Fibroblast of the aortic adventitia (primary cell): ENCODE results near the gene FAM78A. TPM values are rescaled to one million over a fixed set of nuclear protein-coding genes. Genes with fewer than 3 reads are reported as not detected.
A peak's percentile ranks its signal among the peaks of the same experiment; 100 is the strongest.

Source experiments
- DNase-seq: peaks from one replicate; pipeline ENCODE4 v3.0.0-alpha.2; 2010; ENCODE audit warnings: low read depth
- H3K4me3 ChIP-seq: 2 replicates; pipeline ENCODE4 v1.5.1; 2011; ENCODE audit warnings: low read depth, mild to moderate bottlenecking, control low read depth, low read length, moderate library complexity
- CTCF ChIP-seq: IDR thresholded peaks from 2 replicates; pipeline ENCODE4 v1.5.1; 2011; ENCODE audit warnings: mild to moderate bottlenecking, low read length, control low read depth, inconsistent platforms; ENCODE audit not compliant: insufficient read depth
- total RNA-seq: library from RNA; depleted of rRNA; stranded (reverse); fragments of >200 nt; gene quantifications from 2 replicates; pipeline ENCODE4 v1.2.3, GENCODE V29; 2012; ENCODE audit warnings: low replicate concordance

The FAM78A gene
- 0.25 and 0.36 TPM in 2 replicates for total RNA-seq

- no peak for TF ChIP-seq CTCF
- no peak for DNase-seq
- peak within 1 kb of the TSS; percentile 57 for H3K4me3 ChIP-seq
Observed at GRCh38 chr9:131276094-131276888, at the start of gene FAM78A. TSS of gene FAM78A (minus strand) at chr9:131276510. CDS start at chr9:131276179, 331 bp downstream.

DNA sequence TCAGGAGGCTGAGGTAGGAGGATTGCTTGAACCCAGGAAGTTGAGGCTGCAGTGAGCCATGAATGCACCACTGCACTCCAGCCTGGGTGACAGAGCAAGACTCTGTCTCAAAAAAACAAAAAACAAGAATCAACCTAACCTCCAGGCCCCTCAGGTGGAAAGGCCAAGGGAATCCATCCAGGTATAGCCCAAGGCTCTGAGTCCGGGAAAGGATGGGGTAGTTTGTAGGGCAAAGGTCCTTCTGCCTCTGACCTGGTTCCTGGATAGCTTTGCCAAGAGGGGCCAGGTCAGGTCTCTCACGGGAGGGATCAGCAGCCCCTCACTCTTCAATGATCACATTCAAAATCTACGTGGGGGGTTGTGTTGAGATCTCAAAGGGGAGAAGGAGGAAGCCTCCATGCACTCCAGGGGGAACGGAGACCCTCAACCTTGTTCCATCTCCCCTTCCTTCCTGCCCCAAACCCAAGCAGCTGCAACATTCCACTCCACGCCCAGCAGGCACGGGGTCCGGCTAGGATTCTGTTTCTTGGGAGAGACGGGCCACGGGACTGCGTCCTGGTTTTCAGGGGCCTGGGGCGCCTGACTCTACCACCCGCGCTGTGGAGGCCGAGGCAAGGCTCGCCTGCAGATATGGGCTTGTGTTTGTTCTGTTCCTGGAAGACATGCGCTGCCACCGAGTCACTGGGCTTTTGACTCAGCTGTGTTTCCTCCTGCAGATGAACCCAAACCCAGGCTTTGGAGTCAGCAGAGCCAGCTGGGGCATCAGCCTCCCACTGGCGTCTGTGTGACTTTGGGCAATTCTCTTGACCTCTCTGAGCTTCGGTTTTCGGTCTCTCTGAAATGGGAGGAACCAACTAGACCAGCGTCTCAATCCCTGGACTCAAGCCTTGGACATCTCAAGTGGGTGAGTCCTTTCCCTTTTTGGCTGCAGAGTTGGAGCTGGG lies 48.7 kb upstream of the FAM78A start:
- TF ChIP-seq CTCF, result no peak
- DNase-seq, result no peak
- no peak overlapping the region for H3K4me3 ChIP-seq

GRCh38 chr9:131323629-131324028 lies 47.3 kb upstream of the FAM78A start:
- no peak overlapping the region for H3K4me3 ChIP-seq
- TF ChIP-seq CTCF, result no peak
- no peak for DNase-seq

GRCh38 chr9:131320031-131320685 lies 43.8 kb upstream of the FAM78A start:
- DNase-seq, result peak; percentile 12
- H3K4me3 ChIP-seq, result no peak overlapping the region
- TF ChIP-seq CTCF, result no peak

GRCh38 chr9:131319486-131319885 lies 43.2 kb upstream of the FAM78A start:
- TF ChIP-seq CTCF, result no peak
- DNase-seq, result no peak
- H3K4me3 ChIP-seq, result no peak overlapping the region
